Lung (tissue), 12 donors: ENCODE data around the gene CD3G. TPM values are rescaled to one million over a fixed set of nuclear protein-coding genes. Genes with fewer than 3 reads are reported as not detected.

Experiments
- ATAC-seq: fragments of 200-7000 bp; cut with Tn5 transposase; one replicate; pipeline ENCODE4 v1.9.1; 2020; ENCODE audit warnings: moderate number of reproducible peaks; ENCODE audit not compliant: insufficient read depth, low FRiP score
- DNase-seq, 3 donors: peaks; one replicate each; pipeline ENCODE4 v3.0.0-alpha.2; 2013 to 2017
- H3K27ac ChIP-seq, 2 donors: one replicate each; pipeline ENCODE4 v1.5.1; 2013; ENCODE audit warnings: mild to moderate bottlenecking in 2 of 2, moderate library complexity in 2 of 2, control low read depth in 1 of 2, inconsistent platforms in 1 of 2, low read depth in 1 of 2, low read length in 1 of 2
- H3K27me3 ChIP-seq, 3 donors: one replicate each; pipeline ENCODE4 v1.5.1; 2013; ENCODE audit warnings: low read length in 2 of 3; ENCODE audit not compliant: control insufficient read depth in 3 of 3, insufficient read depth in 3 of 3
- H3K36me3 ChIP-seq, 4 donors: one replicate each; pipeline ENCODE4 v1.5.1; 2013; ENCODE audit warnings: low read length in 4 of 4, mild to moderate bottlenecking in 1 of 4, moderate library complexity in 1 of 4; ENCODE audit not compliant: control insufficient read depth in 4 of 4, insufficient read depth in 4 of 4
- H3K4me1 ChIP-seq, 5 donors: one replicate each; pipeline ENCODE4 v1.5.1; 2013; ENCODE audit warnings: low read length in 5 of 5, mild to moderate bottlenecking in 2 of 5, moderate library complexity in 1 of 5; ENCODE audit not compliant: control insufficient read depth in 5 of 5, insufficient read depth in 5 of 5
- H3K4me3 ChIP-seq: one replicate; pipeline ENCODE4 v1.5.1; 2013; ENCODE audit warnings: mild to moderate bottlenecking, control low read depth, moderate library complexity
- H3K9ac ChIP-seq, 2 donors: one replicate each; pipeline ENCODE4 v1.5.1; 2013; ENCODE audit warnings: low read length in 2 of 2, control low read depth in 1 of 2; ENCODE audit not compliant: insufficient read depth in 1 of 2
- H3K9me3 ChIP-seq, 4 donors: one replicate each; pipeline ENCODE4 v1.5.1; 2013; ENCODE audit warnings: low read length in 3 of 4, mild to moderate bottlenecking in 1 of 4, moderate library complexity in 1 of 4; ENCODE audit not compliant: control insufficient read depth in 4 of 4, insufficient read depth in 3 of 4
- WGBS, 2 donors: extraction: QIAGEN DNeasy Blood & Tissue Kit; methylation state at CpG; one replicate each; pipeline ENCODE4 v1.1.7; 2013; 5-methylcytosine and 5-hydroxymethylcytosine counted together
- polyA plus RNA-seq, 2 donors: library from polyadenylated mRNA; stranded (reverse); fragments of 200-250 nt; gene quantifications; one replicate each; pipeline ENCODE4 v1.2.1, GENCODE V29; 2013
- total RNA-seq, 2 donors: library from RNA; depleted of rRNA in 1 of 2; stranded (reverse); fragments of >200 nt in 1 of 2; gene quantifications; one replicate each; pipeline ENCODE4 v1.2.1, GENCODE V29; 2014 to 2021
- TF ChIP-seq, protein P1 (sequence below): IDR thresholded peaks from 2 replicates; pipeline ENCODE4 v1.5.1; 2012; ENCODE audit warnings: mild to moderate bottlenecking; ENCODE audit errors: control extremely low read depth, extremely low read depth
- donor health status: control.
- donor health status: control.
- donor health status: Bipolar disorder and iron deficiency.
- donor health status: healthy.
- donor health status: DM: yes; HTN: yes; CAD: no.

CD3G gene
- total and polyA plus RNA-seq, 4 donors = 0.55 to 2.7 (median 1.1) TPM

DNA sequence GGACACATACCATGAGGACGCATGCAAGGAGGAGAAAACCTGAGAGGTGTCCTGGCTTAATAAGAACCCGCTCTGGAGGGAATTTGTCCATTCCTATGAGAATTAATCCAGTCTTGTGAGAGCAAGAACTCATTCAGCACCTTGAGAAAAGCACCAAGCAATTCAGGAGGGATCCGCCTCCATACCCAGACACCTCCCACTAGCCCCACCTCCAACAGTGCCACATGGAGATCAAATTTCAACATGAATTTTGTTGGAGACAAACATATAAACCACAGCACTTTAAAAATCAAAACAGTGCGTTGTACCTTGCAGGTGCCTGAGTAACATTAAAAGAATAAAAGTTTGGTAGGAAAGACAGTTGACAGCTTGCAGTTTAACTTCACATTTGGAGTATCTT lies 26.6 kb downstream of the CD3G start:
- no peaks in the 10 kb centered on the region for H3K4me1 ChIP-seq

DNA sequence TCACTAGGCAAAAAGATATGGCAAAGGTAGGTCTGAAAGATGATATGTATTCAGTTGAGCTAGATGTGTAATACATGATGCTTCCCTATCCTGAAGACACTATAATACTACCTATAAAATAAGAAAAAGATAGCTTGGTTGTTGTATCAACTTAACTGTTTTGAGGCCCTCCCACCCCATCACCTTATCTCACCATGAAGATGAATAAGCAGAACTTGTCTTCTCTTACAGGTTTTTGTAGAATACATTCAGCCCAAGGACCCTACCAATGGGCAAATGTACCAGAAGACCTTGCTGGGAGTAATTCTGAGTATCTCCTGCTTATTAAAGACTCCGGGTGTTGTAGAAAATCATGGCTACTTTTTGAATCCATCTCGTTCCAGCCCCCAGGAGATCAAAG lies 29.1 kb downstream of the CD3G start:
- no peak for ATAC-seq
- WGBS, 2 donors = 97% methylated on average over 2 of the region's 2 CpGs
- no peak overlapping the region for H3K27ac ChIP-seq
- no peak overlapping the region for H3K9ac ChIP-seq
- H3K36me3 ChIP-seq = peaks cover 37 to 73% (median 54%) of the 10 kb centered on the region in 4 donors
- TF ChIP-seq, protein P1, sequence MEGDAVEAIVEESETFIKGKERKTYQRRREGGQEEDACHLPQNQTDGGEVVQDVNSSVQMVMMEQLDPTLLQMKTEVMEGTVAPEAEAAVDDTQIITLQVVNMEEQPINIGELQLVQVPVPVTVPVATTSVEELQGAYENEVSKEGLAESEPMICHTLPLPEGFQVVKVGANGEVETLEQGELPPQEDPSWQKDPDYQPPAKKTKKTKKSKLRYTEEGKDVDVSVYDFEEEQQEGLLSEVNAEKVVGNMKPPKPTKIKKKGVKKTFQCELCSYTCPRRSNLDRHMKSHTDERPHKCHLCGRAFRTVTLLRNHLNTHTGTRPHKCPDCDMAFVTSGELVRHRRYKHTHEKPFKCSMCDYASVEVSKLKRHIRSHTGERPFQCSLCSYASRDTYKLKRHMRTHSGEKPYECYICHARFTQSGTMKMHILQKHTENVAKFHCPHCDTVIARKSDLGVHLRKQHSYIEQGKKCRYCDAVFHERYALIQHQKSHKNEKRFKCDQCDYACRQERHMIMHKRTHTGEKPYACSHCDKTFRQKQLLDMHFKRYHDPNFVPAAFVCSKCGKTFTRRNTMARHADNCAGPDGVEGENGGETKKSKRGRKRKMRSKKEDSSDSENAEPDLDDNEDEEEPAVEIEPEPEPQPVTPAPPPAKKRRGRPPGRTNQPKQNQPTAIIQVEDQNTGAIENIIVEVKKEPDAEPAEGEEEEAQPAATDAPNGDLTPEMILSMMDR = no peak
- no peaks in the 10 kb centered on the region for H3K9me3 ChIP-seq
- H3K4me1 ChIP-seq = no peaks in the 10 kb centered on the region
- H3K27me3 ChIP-seq = no peaks in the 10 kb centered on the region
- H3K4me3 ChIP-seq = no peak overlapping the region
- no peak for DNase-seq

More for the DNA sequence above, 26.6 kb downstream of the CD3G start:
- no peak for DNase-seq
- Histone ChIP-seq H3K9ac (no peak overlapping the region), H3K27me3 (no peaks in the 10 kb centered on the region), H3K4me3 (no peak overlapping the region), H3K9me3 (no peaks in the 10 kb centered on the region), H3K36me3 (peaks cover 32 to 66% (median 58%) of the 10 kb centered on the region in 4 donors), H3K27ac (no peak overlapping the region)
- 95 to 96% methylated on average over 4 of the region's 4 CpGs for WGBS, 2 donors
- TF ChIP-seq, protein P1 = no peak
- no peak for ATAC-seq

DNA sequence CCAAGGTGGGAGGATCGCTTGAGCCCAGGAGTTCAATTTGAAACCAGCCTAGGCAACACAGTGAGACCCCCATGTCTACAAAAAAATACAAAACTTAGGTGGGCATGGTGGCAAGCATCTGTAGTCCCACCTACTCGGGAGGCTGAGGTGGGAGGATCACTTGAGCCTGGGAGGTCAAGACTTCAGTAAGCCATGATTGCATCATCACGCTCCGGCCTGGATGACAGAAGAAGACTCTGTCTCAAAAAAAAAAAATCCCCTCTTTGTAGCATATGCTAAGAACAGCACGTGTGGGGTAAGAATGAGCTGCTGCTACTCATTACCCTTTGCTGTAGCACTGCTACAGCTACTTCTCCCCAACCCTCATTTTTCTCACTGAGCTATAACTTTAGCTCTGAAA lies 29.7 kb downstream of the CD3G start:
- H3K27me3 ChIP-seq = no peaks in the 10 kb centered on the region
- no peak for DNase-seq
- WGBS, 2 donors = 97% methylated on average over 5 of the region's 5 CpGs
- no peak overlapping the region for H3K4me3 ChIP-seq
- H3K9me3 ChIP-seq = no peaks in the 10 kb centered on the region
- peaks cover 37 to 68% (median 50%) of the 10 kb centered on the region in 4 donors for H3K36me3 ChIP-seq
- H3K9ac ChIP-seq = no peak overlapping the region
- H3K27ac ChIP-seq = no peak overlapping the region
- no peaks in the 10 kb centered on the region for H3K4me1 ChIP-seq
- TF ChIP-seq, protein P1 = no peak
- no peak for ATAC-seq

DNA sequence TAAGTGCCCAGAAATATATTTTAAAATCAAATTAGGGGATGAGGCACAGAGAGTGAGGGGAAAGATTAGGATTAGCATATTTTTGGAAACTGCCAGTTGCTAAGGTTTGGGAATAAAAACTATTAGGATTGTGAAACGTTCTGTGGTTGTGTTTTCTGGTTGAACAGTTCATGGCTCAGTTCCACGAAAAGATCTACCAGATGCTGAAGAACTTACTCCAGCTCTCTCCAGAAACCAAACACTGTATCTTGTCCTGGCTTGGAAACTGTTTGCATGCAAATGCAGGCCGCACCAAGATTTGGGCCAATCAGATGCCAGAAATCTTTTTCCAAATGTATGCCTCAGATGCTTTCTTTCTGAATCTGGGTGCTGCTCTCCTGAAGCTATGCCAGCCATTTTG lies 30.6 kb downstream of the CD3G start:
- H3K27ac ChIP-seq = no peak overlapping the region
- WGBS, 2 donors = 67 to 82% methylated on average over 3 of the region's 3 CpGs
- no peak overlapping the region for H3K9ac ChIP-seq
- H3K4me3 ChIP-seq = no peak overlapping the region
- TF ChIP-seq, protein P1 = no peak
- no peaks in the 10 kb centered on the region for H3K27me3 ChIP-seq
- H3K9me3 ChIP-seq = no peaks in the 10 kb centered on the region
- ATAC-seq = no peak
- DNase-seq = no peak
- no peaks in the 10 kb centered on the region for H3K4me1 ChIP-seq
- H3K36me3 ChIP-seq = peaks cover 37 to 65% (median 49%) of the 10 kb centered on the region in 4 donors
